GM21367 (cell line): ENCODE results near the gene NYNRIN.

Source experiments
- ATAC-seq: cut with Tn5 transposase; IDR thresholded peaks from one replicate; pipeline ENCODE4 v1.9.1; 2021; ENCODE audit not compliant: unreplicated experiment

The NYNRIN gene

GRCh38 chr14:24414077-24414476 lies 15.3 kb downstream of the NYNRIN start:
- no peak for ATAC-seq

- no peak for ATAC-seq
Measured at GRCh38 chr14:24414732-24415420, 16.1 kb downstream of the NYNRIN start.

GRCh38 chr14:24415421-24416253 lies 16.8 kb downstream of the NYNRIN start:
- no peak for ATAC-seq

- no peak for ATAC-seq
Measured at GRCh38 chr14:24416254-24416931, 17.6 kb downstream of the NYNRIN start.

GRCh38 chr14:24416932-24417619 lies 18.3 kb downstream of the NYNRIN start:
- no peak for ATAC-seq

GRCh38 chr14:24417832-24418491 lies 19.2 kb downstream of the NYNRIN start:
- ATAC-seq = no peak

- no peak for ATAC-seq
Measured at GRCh38 chr14:24418492-24418873, 19.7 kb downstream of the NYNRIN start.

- ATAC-seq = no peak
Measured at GRCh38 chr14:24422261-24422660, 23.5 kb downstream of the NYNRIN start.

GRCh38 chr14:24422694-24423601 lies 24.1 kb downstream of the NYNRIN start:
- no peak for ATAC-seq

GRCh38 chr14:24425704-24426103 lies 26.9 kb downstream of the NYNRIN start:
- no peak for ATAC-seq

- no peak for ATAC-seq
Measured at GRCh38 chr14:24426150-24426911, 27.5 kb downstream of the NYNRIN start.

- no peak for ATAC-seq
Measured at GRCh38 chr14:24426912-24427536, 28.2 kb downstream of the NYNRIN start.

GRCh38 chr14:24427537-24428508 lies 29.0 kb downstream of the NYNRIN start:
- no peak for ATAC-seq

GRCh38 chr14:24428628-24429394 lies 30.0 kb downstream of the NYNRIN start:
- ATAC-seq = no peak

- ATAC-seq = peak; percentile 83
Measured at GRCh38 chr14:24429395-24430142, 30.8 kb downstream of the NYNRIN start, which contains the start of the genes CBLN3 and KHNYN. TSS of gene CBLN3 (minus strand) at chr14:24429668. CDS start at chr14:24429054, 614 bp downstream. TSS of gene KHNYN (plus strand) at chr14:24429954. CDS start at chr14:24430731, 777 bp downstream.
